Activated CD8-positive, alpha-beta T cell treated with anti-CD3 and anti-CD28 coated beads for 36 hours (primary cell): ENCODE measurements around the gene PPP1R15A. TPM values are rescaled to one million over a fixed set of nuclear protein-coding genes. Genes with fewer than 3 reads are reported as not detected.
A peak's percentile ranks its signal among the peaks of the same experiment; 100 is the strongest.

Experiments
- ATAC-seq: fragments of 200-7000 bp; cut with Tn5 transposase; one replicate; pipeline ENCODE4 v1.10.0; 2021; ENCODE audit warnings: mild to moderate bottlenecking, moderate library complexity
- CTCF ChIA-PET: fragments of 350-600 bp; sonication (Branson Sonifier 250); formaldehyde crosslinking; loops from one replicate; lab custom pipeline; 2021; ENCODE audit warnings: antibody characterized with exemption; lab: Charles Lee
- POLR2A ChIA-PET: fragments of 350-600 bp; sonication (Branson Sonifier 250); formaldehyde crosslinking; loops from one replicate; lab custom pipeline; 2021; ENCODE audit warnings: antibody characterized with exemption; lab: Charles Lee
- DNase-seq: peaks from one replicate; pipeline ENCODE4 v3.0.0-alpha.2; 2020
- H3K27ac Mint-ChIP-seq: one replicate; pipeline ENCODE4 v1.8.0; 2021; ENCODE audit warnings: mild to moderate bottlenecking, mixed read lengths
- H3K27me3 Mint-ChIP-seq: one replicate; pipeline ENCODE4 v1.8.0; 2021; ENCODE audit warnings: mixed read lengths
- H3K36me3 Mint-ChIP-seq: one replicate; pipeline ENCODE4 v1.8.0; 2021; ENCODE audit warnings: low read depth, mixed read lengths
- H3K4me1 Mint-ChIP-seq: one replicate; pipeline ENCODE4 v1.8.0; 2021; ENCODE audit warnings: low read depth, mixed read lengths
- H3K4me3 Mint-ChIP-seq: one replicate; pipeline ENCODE4 v1.8.0; 2021; ENCODE audit warnings: mild to moderate bottlenecking, moderate library complexity, mixed read lengths
- H3K9me3 Mint-ChIP-seq: one replicate; pipeline ENCODE4 v1.8.0; 2021; ENCODE audit warnings: mixed read lengths
- intact Hi-C: fragments of 100-400 bp; cut with micrococcal nuclease; formaldehyde crosslinking; loops from one replicate; pipeline ENCODE4 v1.10.0; 2022
- total RNA-seq, 2 experiments: library from RNA; stranded (reverse); gene quantifications; one replicate each; pipeline ENCODE4 v1.2.3, GENCODE V29; 2021
- TF ChIP-seq, protein P1 (sequence below): fragments of 200-600 bp; IDR thresholded peaks from one replicate; pipeline ENCODE4 v1.8.0; 2022; ENCODE audit warnings: antibody characterized with exemption, mild to moderate bottlenecking

PPP1R15A gene
- total RNA-seq, 2 experiments from 2014 or later: 77.8 to 81.2 TPM

DNA sequence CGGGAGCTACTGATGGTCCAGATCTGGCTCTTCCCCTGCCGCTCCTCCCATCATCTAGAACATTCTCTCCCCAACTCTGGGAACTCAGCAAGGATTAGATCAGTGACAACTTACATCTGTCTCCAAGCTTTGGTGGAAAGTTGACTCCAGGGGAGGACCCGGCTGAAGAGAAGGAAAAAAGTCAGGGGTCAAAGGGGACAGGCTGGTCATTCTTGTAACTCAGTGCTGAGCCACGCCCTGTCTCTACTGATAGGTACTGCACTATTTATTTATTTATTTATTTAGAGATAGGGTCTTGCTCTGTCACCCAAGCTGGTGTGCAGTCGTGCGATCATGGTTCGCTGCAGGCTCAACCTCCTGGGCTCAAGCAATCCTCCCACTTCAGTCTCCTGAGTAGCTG is 18.1 kb upstream of the PPP1R15A start:
- H3K36me3 Mint-ChIP-seq: no peaks in the 10 kb centered on the region
- ATAC-seq (no peak), DNase-seq (no peak)
- no peak overlapping the region for H3K4me3 Mint-ChIP-seq
- peaks cover under 1% of the 10 kb centered on the region for H3K4me1 Mint-ChIP-seq
- intact Hi-C loops: no loop called here
- CTCF ChIA-PET: interaction anchor here (1.9 to 5.2 kb wide), 2 partner anchors 12 to 18 kb away, joined by 6 to 24 read pairs; partner anchors contain the start of gene HSD17B14
- no peaks in the 10 kb centered on the region for H3K9me3 Mint-ChIP-seq
- H3K27me3 Mint-ChIP-seq: no peaks in the 10 kb centered on the region
- no peak overlapping the region for H3K27ac Mint-ChIP-seq
- POLR2A ChIA-PET: no interaction called here
- TF ChIP-seq, protein P1, sequence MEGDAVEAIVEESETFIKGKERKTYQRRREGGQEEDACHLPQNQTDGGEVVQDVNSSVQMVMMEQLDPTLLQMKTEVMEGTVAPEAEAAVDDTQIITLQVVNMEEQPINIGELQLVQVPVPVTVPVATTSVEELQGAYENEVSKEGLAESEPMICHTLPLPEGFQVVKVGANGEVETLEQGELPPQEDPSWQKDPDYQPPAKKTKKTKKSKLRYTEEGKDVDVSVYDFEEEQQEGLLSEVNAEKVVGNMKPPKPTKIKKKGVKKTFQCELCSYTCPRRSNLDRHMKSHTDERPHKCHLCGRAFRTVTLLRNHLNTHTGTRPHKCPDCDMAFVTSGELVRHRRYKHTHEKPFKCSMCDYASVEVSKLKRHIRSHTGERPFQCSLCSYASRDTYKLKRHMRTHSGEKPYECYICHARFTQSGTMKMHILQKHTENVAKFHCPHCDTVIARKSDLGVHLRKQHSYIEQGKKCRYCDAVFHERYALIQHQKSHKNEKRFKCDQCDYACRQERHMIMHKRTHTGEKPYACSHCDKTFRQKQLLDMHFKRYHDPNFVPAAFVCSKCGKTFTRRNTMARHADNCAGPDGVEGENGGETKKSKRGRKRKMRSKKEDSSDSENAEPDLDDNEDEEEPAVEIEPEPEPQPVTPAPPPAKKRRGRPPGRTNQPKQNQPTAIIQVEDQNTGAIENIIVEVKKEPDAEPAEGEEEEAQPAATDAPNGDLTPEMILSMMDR: no peak

DNA sequence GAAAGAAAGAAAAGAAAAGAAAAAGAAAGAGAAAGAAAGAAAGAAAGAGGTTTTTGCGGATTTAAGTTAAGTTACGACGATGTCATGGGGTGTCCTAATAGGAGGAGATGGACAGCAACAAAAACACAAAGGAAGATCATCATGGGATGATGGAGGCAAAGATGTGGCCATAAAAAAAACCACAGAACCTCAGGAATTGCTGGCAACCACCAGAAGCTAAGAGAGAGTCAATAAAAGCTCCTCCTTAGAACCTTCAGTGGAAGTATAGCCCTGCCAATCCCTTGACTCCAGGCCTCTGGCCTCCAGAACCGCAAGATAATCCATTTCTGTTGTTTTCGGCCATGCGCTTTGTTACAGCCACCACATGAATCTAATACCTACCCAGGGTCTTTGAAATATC is 15.3 kb upstream of the PPP1R15A start:
- CTCF ChIA-PET: interaction anchor here (0.9 to 2.6 kb wide), 2 partner anchors 15 to 69 kb away, joined by 3 to 8 read pairs; no protein-coding TSS in a partner anchor
- Mint-ChIP-seq H3K36me3 (no peaks in the 10 kb centered on the region), H3K27me3 (no peaks in the 10 kb centered on the region), H3K4me3 (no peak overlapping the region), H3K4me1 (peaks cover 2% of the 10 kb centered on the region), H3K27ac (no peak overlapping the region), H3K9me3 (no peaks in the 10 kb centered on the region)
- ATAC-seq (no peak), DNase-seq (no peak)
- POLR2A ChIA-PET: interaction anchor here (0.6 kb wide), 1 partner anchor 46 kb away, joined by 4 read pairs; no protein-coding TSS in a partner anchor
- intact Hi-C loops: no loop called here
- TF ChIP-seq, protein P1: no peak

DNA sequence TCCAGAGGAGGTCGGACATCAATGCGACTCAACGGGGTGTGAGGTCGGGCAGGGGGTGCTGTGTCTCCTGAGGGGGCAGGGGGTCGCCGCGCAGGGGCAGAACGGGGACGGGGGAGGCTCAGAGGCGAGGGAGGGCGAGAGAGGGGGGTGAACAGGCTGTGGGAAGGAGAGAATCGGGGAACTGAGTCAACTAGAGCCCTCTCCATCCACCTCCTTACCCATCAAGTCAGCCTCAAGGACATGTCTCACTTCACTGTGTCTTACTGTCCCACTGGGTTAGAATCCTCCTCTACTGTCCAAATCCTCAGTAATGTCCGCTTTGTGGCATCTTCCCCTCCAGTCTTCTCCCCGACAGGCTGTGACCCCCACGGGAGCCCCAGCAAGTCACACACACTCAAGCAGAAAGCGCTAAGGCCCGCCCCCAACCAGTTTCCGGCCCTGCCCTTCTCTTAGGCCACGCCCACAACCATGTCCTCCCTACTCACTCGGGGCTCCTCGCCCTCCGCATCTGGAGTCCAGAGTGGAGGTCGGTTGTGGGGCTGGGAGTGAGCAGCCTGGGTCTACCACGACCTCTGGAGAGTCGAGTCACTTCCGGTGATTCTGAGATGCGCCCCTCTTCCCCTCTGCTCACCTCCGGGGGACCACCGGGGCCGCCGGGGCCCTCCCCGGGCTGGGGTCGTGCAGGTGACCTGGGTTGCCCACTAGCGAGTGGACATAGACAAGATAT is 13.1 kb upstream of the PPP1R15A start:
- intact Hi-C loops: no loop called here

DNA sequence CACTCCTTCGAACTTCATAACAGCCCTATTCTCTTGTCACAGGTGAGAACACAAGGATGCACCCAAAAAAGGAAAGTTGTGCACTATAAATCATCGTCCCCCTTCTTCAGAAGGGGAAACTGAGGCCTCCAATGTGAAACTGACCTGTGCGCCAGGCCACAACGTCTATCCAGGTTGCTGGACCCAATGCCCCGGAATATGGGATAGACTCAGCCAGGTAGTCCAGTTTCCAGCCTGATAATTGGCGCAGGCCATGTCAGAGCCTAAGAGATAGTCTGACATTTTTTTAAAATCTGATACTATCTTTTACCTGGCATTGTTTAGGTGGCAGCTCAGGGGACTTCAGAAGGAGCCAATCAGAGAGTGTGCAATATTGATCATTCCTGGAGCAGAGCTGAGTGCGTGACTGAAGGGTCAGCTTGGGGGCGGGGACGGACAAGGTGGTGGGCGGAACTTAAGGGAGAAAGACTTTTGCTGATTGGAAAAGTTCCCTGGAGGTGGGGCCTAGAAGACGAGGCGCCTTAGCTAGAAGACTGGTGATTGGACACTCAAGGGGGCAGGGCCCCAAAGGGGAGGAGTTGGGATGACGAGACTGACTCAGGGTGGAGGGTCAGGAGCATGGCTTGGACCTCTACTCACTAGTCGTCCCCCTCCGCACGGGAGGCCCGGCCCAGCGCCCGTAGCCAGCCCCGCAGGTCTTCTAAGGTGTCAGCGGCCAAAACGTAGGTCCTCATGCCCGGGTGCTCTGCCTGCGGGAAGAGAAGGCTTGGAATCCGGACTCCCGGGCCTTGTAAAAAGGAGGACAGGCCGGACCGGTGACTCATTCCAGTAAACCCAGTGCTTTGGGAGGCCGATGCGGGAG is 12.3 kb upstream of the PPP1R15A start:
- ATAC-seq: no peak
- POLR2A ChIA-PET: no interaction called here
- Mint-ChIP-seq H3K36me3 (no peaks in the 10 kb centered on the region), H3K9me3 (no peaks in the 10 kb centered on the region), H3K4me3 (peak overlapping the region; percentile 26), H3K4me1 (peaks cover 2% of the 10 kb centered on the region), H3K27me3 (no peaks in the 10 kb centered on the region), H3K27ac (peak overlapping the region; percentile 46)
- TF ChIP-seq, protein P1: no peak
- intact Hi-C loops: no loop called here
- DNase-seq: peak; percentile 50
- CTCF ChIA-PET: no interaction called here

More for the DNA sequence above, 13.1 kb upstream of the PPP1R15A start:
- Mint-ChIP-seq H3K4me3 (peak overlapping the region; percentile 96), H3K27ac (peak overlapping the region; percentile 90), H3K9me3 (no peaks in the 10 kb centered on the region), H3K36me3 (no peaks in the 10 kb centered on the region), H3K4me1 (peaks cover 2% of the 10 kb centered on the region), H3K27me3 (no peaks in the 10 kb centered on the region)
- peak; percentile 92 for ATAC-seq
- peak; percentile 90 for DNase-seq
- ChIA-PET CTCF (interaction anchor here (1.5 to 2.6 kb wide), 4 partner anchors 17 to 112 kb away, joined by 6 to 8 read pairs (median 7); partner anchors contain the start of gene HSD17B14), POLR2A (interaction anchor here (0.9 kb wide), 1 partner anchor 10 kb away, joined by 3 read pairs; no protein-coding TSS in a partner anchor)
- TF ChIP-seq, protein P1: no peak
